DOHH2 (cell line): ENCODE data around the gene SLC8A3.

Experiments used
- H3F3A ChIP-seq: fragments of 200-600 bp; sonication (generic), shearing (Covaris generic); 2 replicates; pipeline ENCODE4 v1.6.0; 2016; ENCODE audit warnings: antibody characterized with exemption, mild to moderate bottlenecking; ENCODE audit not compliant: control insufficient read depth, insufficient read depth
- H3K27ac ChIP-seq: fragments of 200-600 bp; sonication (generic); 2 replicates; pipeline ENCODE4 v1.5.1; 2014; ENCODE audit warnings: low read depth, mild to moderate bottlenecking, low read length, moderate library complexity
- H3K27me3 ChIP-seq: fragments of 200-600 bp; sonication (generic); 2 replicates; pipeline ENCODE4 v1.6.1; 2014; ENCODE audit warnings: mild to moderate bottlenecking, low read length, mixed read lengths; ENCODE audit not compliant: control insufficient read depth
- H3K36me3 ChIP-seq: fragments of 200-600 bp; sonication (generic); 2 replicates; pipeline ENCODE4 v1.6.1; 2014; ENCODE audit warnings: mild to moderate bottlenecking, low read length, moderate library complexity, mixed read lengths; ENCODE audit not compliant: control insufficient read depth
- H3K4me1 ChIP-seq: fragments of 200-600 bp; sonication (generic); 2 replicates; pipeline ENCODE4 v1.6.1; 2014; ENCODE audit warnings: mild to moderate bottlenecking, low read length, mixed read lengths; ENCODE audit not compliant: control insufficient read depth
- H3K4me2 ChIP-seq: fragments of 200-600 bp; sonication (generic); 2 replicates; pipeline ENCODE4 v1.6.0; 2014; ENCODE audit warnings: mild to moderate bottlenecking, low read length, moderate library complexity
- H3K4me3 ChIP-seq: fragments of 200-600 bp; sonication (generic); 2 replicates; pipeline ENCODE4 v1.5.1; 2014; ENCODE audit warnings: mild to moderate bottlenecking, low read length, mixed read lengths
- H3K79me2 ChIP-seq: fragments of 200-600 bp; sonication (generic); 2 replicates; pipeline ENCODE4 v1.6.1; 2014; ENCODE audit warnings: mild to moderate bottlenecking, low read length, mixed read lengths; ENCODE audit not compliant: control insufficient read depth
- H3K9me2 ChIP-seq: fragments of 200-600 bp; sonication (generic); replicated peaks from 2 replicates; pipeline ENCODE4 v1.6.1; 2014; ENCODE audit warnings: mild to moderate bottlenecking, low read length, mixed read lengths; ENCODE audit not compliant: control insufficient read depth
- H3K9me3 ChIP-seq: fragments of 200-600 bp; sonication (generic); 2 replicates; pipeline ENCODE4 v1.6.1; 2014; ENCODE audit warnings: antibody characterized with exemption, low read length, mixed read lengths; ENCODE audit not compliant: control insufficient read depth, insufficient read depth
- H4K20me1 ChIP-seq: fragments of 200-600 bp; sonication (generic); 2 replicates; pipeline ENCODE4 v1.6.0; 2014; ENCODE audit warnings: low read depth, mild to moderate bottlenecking, antibody characterized with exemption, low read length, moderate library complexity; ENCODE audit not compliant: control insufficient read depth, insufficient read depth
- CTCF ChIP-seq: fragments of 200-600 bp; sonication (generic); IDR thresholded peaks from one replicate; pipeline ENCODE4 v1.5.1; 2014; ENCODE audit warnings: antibody characterized with exemption, mild to moderate bottlenecking, low read depth, low read length; ENCODE audit not compliant: poor library complexity, severe bottlenecking
- EZH2phosphoT487 ChIP-seq: fragments of 200-600 bp; sonication (generic); IDR thresholded peaks from 2 replicates; pipeline ENCODE4 v1.6.1; 2017; ENCODE audit warnings: borderline replicate concordance, mild to moderate bottlenecking, antibody characterized with exemption, low read length, moderate library complexity, mixed read lengths

SLC8A3 gene

GRCh38 chr14:70008284-70009262, 180.2 kb downstream of the SLC8A3 start:
- no peak overlapping the region for H3K27ac ChIP-seq
- no peaks in the 10 kb centered on the region for H3K9me2 ChIP-seq
- H3K4me1 ChIP-seq: peaks cover 12% of the 10 kb centered on the region
- no peaks in the 10 kb centered on the region for H3K9me3 ChIP-seq
- H3K79me2 ChIP-seq: no peaks in the 10 kb centered on the region
- TF ChIP-seq EZH2phosphoT487: no peak
- TF ChIP-seq CTCF: no peak
- H3F3A ChIP-seq: no peaks in the 10 kb centered on the region
- no peaks in the 10 kb centered on the region for H4K20me1 ChIP-seq
- H3K36me3 ChIP-seq: no peaks in the 10 kb centered on the region
- H3K4me2 ChIP-seq: peak overlapping the region; percentile 32
- H3K27me3 ChIP-seq: 0 out of 2 replicates have a peak, but pooled peaks cover 5% of the 10 kb centered on the region
- H3K4me3 ChIP-seq: no peak overlapping the region

DNA sequence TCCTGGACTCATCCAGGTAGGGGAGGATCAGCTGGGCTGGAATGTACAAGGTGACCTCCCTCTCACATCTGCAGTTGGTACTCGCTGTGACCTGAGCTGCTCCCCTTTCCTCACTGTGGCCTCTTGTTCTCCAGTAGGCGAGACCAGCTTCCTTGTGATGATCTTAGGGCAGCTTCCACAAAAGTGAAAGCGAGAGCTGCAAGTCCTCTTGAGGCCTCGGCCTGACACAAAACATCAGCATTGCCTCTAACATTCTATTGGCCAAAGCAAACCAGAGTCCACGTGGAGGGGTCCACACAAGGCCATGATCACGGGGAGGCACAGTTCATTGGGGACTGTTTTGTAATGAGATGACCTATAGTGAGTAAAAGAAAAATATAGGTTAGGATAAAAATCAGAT, 182.1 kb downstream of the SLC8A3 start:
- Histone ChIP-seq H3F3A (no peaks in the 10 kb centered on the region), H3K9me3 (no peaks in the 10 kb centered on the region), H4K20me1 (no peaks in the 10 kb centered on the region), H3K79me2 (no peaks in the 10 kb centered on the region), H3K27me3 (0 out of 2 replicates have a peak, but pooled peaks cover 5% of the 10 kb centered on the region), H3K27ac (no peak overlapping the region), H3K36me3 (no peaks in the 10 kb centered on the region), H3K4me3 (no peak overlapping the region), H3K4me2 (no peak overlapping the region), H3K9me2 (no peaks in the 10 kb centered on the region), H3K4me1 (peaks cover 12% of the 10 kb centered on the region)
- TF ChIP-seq EZH2phosphoT487 (no peak), CTCF (no peak)

DNA sequence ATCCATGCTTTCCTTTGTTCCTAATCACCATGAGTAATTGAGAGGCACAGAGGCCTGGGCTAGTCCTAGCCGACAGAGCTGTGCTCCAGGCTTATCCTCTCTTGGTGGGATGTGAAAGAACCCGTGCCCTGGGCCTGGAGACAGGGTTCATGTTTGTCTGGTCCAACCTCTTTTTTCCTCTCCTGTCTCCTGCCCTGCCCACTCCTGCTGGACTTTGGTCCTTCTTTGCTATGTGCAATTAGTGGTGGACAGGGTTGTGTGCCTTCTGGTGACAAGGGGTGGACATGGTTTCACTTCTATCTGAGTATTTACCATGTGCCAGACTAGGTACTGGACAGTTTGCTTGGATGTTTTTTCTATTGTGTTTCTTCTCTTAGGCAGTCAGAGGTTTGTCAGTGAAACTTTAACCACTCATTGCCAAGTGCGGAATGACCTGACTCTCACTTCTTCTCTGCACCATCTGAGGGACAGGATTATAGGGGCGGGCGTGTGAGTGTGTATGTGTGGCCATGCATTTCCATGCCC, 183.4 kb downstream of the SLC8A3 start:
- H3K9me3 ChIP-seq: no peaks in the 10 kb centered on the region
- H3F3A ChIP-seq: no peaks in the 10 kb centered on the region
- TF ChIP-seq EZH2phosphoT487 (no peak), CTCF (no peak)
- no peak overlapping the region for H3K27ac ChIP-seq
- no peak overlapping the region for H3K4me3 ChIP-seq
- no peaks in the 10 kb centered on the region for H3K79me2 ChIP-seq
- H3K4me2 ChIP-seq: no peak overlapping the region
- H3K36me3 ChIP-seq: no peaks in the 10 kb centered on the region
- H3K9me2 ChIP-seq: no peaks in the 10 kb centered on the region
- H4K20me1 ChIP-seq: no peaks in the 10 kb centered on the region
- H3K27me3 ChIP-seq: 0 out of 2 replicates have a peak, but pooled peaks cover 5% of the 10 kb centered on the region
- H3K4me1 ChIP-seq: peaks cover 12% of the 10 kb centered on the region
